Sigmoid colon (tissue), 4 donors: Measurements from ENCODE around the gene MYO18A.

Experiments used
- POLR2A ChIP-seq, 2 donors: fragments of 450-650 bp; IDR thresholded peaks; one replicate each; pipeline ENCODE4 v1.6.1; 2016; ENCODE audit warnings: antibody characterized with exemption in 2 of 2, mild to moderate bottlenecking in 2 of 2, moderate library complexity in 2 of 2
- POLR2AphosphoS5 ChIP-seq, 4 donors: sonication (generic); formaldehyde crosslinking; IDR thresholded peaks; one replicate each; pipeline ENCODE4 v1.6.1; 2017; ENCODE audit warnings: antibody characterized with exemption in 4 of 4
- TF ChIP-seq, protein P1 (sequence below), 4 experiments: fragments of 450-650 bp in 3 of 4; fragments of 200-600 bp in 1 of 4; IDR thresholded peaks; one replicate each; pipeline ENCODE4 v1.5.1; 2016 to 2019; ENCODE audit warnings: antibody characterized with exemption in 4 of 4, mild to moderate bottlenecking in 3 of 4, moderate library complexity in 2 of 4

- TF ChIP-seq, protein P1, sequence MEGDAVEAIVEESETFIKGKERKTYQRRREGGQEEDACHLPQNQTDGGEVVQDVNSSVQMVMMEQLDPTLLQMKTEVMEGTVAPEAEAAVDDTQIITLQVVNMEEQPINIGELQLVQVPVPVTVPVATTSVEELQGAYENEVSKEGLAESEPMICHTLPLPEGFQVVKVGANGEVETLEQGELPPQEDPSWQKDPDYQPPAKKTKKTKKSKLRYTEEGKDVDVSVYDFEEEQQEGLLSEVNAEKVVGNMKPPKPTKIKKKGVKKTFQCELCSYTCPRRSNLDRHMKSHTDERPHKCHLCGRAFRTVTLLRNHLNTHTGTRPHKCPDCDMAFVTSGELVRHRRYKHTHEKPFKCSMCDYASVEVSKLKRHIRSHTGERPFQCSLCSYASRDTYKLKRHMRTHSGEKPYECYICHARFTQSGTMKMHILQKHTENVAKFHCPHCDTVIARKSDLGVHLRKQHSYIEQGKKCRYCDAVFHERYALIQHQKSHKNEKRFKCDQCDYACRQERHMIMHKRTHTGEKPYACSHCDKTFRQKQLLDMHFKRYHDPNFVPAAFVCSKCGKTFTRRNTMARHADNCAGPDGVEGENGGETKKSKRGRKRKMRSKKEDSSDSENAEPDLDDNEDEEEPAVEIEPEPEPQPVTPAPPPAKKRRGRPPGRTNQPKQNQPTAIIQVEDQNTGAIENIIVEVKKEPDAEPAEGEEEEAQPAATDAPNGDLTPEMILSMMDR (IDR thresholded peaks at IDR 0.05) = no peak
- no peak for TF ChIP-seq POLR2AphosphoS5 (IDR thresholded peaks at IDR 0.05)
- TF ChIP-seq POLR2A (IDR thresholded peaks at IDR 0.05) = no peak
Observed at GRCh38 chr17:29041091-29041490, 139.1 kb downstream of the MYO18A start.
